Loucy (cell line): ENCODE data around the gene PTGDS.

Experiments used
- EZH2phosphoT487 ChIP-seq: fragments of 200-600 bp; IDR thresholded peaks from 2 replicates; pipeline ENCODE4 v1.6.1; 2018; ENCODE audit warnings: antibody characterized with exemption, mild to moderate bottlenecking, moderate library complexity, borderline replicate concordance
- TF ChIP-seq, protein P1 (sequence below): fragments of 200-600 bp; sonication (generic); conservative IDR thresholded peaks from 2 replicates; pipeline ENCODE4 v1.5.1; 2014; ENCODE audit warnings: mild to moderate bottlenecking, antibody characterized with exemption, low read length

DNA sequence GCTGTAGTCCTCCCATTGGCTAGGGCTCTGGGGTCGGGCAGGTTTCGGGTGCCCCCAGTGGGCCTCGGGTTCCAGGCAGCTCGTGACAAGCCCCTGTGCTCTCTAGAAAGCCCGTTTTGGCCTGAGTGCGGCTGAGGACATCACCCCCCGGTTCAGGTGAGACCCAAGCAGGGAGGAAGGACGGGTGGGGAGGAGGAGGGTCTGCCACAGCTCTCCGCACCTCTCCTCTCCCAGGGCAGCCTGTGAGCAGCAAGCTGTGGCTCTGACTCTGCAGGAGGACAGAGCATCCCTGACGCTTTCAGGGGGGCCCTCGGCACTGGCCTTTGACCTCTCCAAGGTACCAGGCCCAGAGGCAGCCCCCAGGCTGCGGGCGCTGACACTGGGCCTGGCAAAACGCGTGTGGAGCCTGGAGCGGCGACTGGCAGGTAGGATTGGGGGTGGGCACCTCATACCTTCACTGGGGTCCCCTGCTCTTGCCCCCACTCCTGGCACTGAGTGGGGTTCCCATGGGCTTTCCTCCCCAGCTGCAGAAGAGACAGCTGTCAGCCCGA lies 15.6 kb downstream of the PTGDS start:
- TF ChIP-seq, protein P1, sequence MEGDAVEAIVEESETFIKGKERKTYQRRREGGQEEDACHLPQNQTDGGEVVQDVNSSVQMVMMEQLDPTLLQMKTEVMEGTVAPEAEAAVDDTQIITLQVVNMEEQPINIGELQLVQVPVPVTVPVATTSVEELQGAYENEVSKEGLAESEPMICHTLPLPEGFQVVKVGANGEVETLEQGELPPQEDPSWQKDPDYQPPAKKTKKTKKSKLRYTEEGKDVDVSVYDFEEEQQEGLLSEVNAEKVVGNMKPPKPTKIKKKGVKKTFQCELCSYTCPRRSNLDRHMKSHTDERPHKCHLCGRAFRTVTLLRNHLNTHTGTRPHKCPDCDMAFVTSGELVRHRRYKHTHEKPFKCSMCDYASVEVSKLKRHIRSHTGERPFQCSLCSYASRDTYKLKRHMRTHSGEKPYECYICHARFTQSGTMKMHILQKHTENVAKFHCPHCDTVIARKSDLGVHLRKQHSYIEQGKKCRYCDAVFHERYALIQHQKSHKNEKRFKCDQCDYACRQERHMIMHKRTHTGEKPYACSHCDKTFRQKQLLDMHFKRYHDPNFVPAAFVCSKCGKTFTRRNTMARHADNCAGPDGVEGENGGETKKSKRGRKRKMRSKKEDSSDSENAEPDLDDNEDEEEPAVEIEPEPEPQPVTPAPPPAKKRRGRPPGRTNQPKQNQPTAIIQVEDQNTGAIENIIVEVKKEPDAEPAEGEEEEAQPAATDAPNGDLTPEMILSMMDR, result peak; percentile 33; the same call in 1 of the 2 replicates
- TF ChIP-seq EZH2phosphoT487, result no peak
